GM12873 (cell line): Measurements from ENCODE around the gene MPRIP.

ENCODE experiments used
- TF ChIP-seq, protein P1 (sequence below): IDR thresholded peaks from 2 replicates; pipeline ENCODE4 v1.5.1; 2012; ENCODE audit warnings: low read depth, mild to moderate bottlenecking, moderate library complexity, low read length, control low read depth; ENCODE audit not compliant: insufficient read depth; ENCODE audit errors: missing control alignments

MPRIP gene

DNA sequence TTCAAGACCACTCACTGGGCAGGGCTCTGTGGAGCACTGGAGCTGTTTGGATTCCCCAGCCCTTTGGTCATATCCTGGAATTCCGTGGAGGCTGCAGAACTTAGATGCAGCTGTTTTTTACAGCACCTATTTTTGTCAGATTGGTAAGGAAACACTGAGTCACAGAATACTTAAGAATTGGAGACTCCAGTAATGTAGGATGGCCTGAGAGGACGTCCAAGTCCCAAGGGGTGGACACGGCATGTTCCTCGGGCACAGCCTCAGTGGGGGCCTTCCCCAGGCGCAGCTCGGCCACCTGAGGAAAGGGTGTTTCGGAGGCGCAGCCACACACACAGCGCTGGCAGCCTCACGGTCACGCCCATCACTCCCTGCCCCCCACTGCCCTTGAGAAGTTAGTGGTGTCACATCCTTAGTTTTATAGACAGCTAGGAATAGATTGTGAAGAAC is 149.1 kb downstream of the MPRIP start:
- TF ChIP-seq, protein P1, sequence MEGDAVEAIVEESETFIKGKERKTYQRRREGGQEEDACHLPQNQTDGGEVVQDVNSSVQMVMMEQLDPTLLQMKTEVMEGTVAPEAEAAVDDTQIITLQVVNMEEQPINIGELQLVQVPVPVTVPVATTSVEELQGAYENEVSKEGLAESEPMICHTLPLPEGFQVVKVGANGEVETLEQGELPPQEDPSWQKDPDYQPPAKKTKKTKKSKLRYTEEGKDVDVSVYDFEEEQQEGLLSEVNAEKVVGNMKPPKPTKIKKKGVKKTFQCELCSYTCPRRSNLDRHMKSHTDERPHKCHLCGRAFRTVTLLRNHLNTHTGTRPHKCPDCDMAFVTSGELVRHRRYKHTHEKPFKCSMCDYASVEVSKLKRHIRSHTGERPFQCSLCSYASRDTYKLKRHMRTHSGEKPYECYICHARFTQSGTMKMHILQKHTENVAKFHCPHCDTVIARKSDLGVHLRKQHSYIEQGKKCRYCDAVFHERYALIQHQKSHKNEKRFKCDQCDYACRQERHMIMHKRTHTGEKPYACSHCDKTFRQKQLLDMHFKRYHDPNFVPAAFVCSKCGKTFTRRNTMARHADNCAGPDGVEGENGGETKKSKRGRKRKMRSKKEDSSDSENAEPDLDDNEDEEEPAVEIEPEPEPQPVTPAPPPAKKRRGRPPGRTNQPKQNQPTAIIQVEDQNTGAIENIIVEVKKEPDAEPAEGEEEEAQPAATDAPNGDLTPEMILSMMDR = no peak

DNA sequence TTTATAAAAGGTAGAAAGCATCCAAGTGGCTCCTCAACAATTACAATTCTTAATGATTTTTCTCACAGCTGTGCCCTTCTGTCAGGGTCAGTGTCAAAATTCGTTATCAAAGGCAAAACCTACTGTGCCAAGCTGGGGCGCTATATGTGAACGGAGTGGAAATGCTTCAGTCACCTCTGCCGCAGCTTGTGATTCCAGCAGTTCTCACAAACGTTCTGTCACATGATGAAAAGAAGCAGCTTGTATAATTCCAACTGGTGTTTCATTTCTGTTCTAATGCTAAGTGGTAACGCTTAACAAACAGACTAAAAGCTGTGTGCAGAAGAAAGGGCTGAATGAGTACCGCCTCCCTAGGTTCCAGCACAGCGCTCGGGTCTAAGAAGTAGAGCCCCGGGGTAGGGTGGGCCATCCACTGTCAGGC is 149.7 kb downstream of the MPRIP start:
- TF ChIP-seq, protein P1 = no peak

DNA sequence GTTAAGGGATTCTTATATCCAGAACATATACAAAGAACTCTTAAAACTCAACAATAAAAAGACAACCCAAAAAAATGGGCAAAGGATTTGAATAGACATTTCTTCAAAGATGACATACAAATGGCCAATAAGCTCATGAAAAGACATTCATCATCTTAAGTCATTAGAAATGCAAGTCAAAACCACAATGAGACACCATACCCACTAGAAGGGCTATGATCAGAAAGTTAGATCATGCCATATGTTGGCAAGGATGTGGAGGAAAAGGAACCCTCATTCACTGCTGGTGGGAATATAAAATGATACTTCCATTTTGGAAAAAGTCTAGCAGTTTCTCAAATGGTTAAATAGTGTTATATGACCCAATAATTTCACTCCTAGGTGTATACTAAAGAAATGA is 154.5 kb downstream of the MPRIP start:
- TF ChIP-seq, protein P1 = no peak

DNA sequence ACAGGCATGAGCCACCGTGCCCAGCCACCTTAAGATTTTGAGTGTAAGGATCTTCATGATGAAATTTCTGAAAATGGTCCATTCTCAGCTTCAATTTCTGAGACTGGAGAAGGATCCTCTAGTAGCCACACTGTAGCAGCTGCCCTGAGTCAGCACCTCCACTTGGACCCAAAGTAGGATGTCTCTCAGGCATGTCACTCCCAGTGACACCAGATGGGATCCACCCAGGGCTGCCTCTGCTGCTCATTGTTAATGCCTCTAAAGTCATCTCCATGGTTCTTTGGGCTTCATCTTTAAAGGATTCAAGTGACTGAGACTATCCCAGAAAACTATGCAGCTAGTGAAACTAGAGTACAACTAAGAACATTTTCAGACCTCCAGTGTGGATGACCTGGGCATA is 156.0 kb downstream of the MPRIP start:
- TF ChIP-seq, protein P1 = no peak

DNA sequence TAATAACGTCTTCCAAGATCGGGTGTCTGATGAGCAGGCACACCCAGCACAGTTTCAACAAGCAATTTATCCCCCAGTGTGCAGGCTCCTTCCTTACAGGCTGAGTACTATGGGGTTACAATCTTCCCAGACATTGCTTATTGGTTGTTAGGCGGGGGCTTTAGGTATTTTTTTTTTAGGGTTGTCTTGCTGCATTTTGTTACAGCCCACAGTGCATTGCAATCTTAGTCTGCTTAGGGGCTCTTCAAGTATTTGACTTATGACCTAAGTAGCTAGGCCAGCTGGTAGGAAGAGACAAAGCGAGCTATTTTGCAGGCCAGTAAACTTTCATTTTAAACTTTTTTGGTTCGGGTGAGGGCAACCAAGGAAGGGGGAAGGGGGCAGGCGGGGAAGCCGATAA is 158.1 kb downstream of the MPRIP start:
- TF ChIP-seq, protein P1 = no peak

DNA sequence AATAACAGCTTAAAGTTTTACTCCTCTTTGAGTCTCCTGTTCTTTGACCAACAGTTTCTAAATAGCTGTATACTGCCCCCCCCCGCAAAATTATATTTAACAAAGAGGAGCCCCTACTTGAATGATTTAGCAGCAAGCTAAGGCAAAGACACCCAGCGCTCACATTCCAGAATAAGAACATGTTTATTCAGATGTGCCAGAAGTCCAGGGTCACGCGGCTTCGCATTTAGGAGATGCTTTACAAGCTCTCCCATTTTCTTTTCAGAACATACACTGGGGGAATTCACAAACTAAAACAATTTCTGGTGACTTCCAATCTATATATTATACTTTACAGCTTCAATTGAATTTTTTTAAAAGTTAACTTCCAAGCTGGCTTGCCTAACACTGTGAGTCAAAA is 158.6 kb downstream of the MPRIP start:
- TF ChIP-seq, protein P1 = no peak

DNA sequence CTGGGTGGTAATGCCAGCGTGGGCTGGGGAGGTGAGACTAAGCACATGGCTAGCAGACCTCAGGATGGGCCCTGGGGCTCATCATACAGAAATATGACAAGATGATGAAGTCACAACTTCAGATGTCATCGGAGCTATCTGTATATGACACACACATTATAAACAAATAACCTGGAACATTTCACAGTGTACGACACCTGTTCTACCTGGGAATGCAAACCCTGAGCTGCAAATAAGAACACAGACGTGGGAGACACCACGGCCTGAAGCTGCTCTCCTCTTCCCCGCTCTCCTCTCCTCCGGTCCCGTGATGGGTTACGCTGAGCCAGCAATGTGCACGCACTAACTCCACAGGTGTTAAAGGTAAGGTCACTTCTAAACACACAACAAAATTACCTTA is 159.0 kb downstream of the MPRIP start:
- TF ChIP-seq, protein P1 = no peak
